HL-60/S4 treated with retinoic acid at 250 ng/mL for 4 days and 3 days (cell line): ENCODE results near the gene IFT88.

Experiments used
- in situ Hi-C: fragments of 300-500 bp; cut with MboI; formaldehyde crosslinking; loops from 2 replicates; pipeline ENCODE4 v1.7.0; 2022; ENCODE audit warnings: low sequenced_read_pairs

IFT88 gene

DNA sequence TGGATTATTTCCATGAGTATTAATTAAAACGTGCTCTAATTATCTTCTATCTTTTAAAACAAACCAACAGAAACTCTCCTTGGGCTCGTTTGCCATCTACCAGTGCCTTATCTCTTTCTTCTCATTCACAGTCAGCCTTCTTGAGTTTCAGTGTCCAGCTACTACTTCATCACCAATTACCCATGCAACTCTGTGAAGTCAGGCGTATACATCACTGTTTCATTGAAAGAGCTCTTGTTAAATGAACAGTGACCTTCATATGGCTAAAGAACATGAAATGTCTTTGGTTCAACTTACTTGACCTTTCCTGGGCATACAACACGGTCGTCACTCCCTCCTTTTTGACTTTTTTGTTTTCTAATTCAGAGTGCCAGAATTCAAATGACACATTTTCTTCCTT, 5.2 kb upstream of the IFT88 start:
- in situ Hi-C loops, result no loop called here

DNA sequence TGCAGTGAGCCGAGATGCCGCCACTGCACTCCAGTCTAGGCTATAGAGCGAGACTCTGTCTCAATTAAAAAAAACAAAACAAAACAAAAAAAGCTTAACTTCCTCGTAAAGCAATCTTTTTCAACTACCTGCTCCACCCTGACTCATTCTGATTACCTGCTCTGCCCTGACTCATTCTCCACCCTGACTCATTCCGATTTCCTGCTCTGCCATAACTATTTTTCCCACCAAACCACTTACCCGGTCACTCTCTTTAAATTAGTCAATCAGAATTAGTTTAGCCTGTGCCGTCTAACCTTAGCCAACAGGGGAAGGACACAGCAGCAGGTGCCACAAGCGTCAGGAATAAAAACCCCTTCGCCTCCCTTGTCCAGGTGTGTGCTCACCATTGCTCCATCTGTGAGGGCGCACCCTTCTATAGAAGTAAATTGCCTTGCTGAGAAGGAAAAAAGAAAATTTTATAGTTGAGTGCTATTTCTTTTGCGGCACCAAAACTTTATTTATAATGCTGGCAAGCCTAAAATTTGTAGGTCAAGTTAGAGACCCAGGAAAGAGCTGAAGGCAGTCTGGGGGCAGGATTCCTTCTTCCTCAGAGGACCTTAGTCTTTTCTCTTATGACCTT, 1.7 kb upstream of the IFT88 start:
- in situ Hi-C loops, result no loop called here

DNA sequence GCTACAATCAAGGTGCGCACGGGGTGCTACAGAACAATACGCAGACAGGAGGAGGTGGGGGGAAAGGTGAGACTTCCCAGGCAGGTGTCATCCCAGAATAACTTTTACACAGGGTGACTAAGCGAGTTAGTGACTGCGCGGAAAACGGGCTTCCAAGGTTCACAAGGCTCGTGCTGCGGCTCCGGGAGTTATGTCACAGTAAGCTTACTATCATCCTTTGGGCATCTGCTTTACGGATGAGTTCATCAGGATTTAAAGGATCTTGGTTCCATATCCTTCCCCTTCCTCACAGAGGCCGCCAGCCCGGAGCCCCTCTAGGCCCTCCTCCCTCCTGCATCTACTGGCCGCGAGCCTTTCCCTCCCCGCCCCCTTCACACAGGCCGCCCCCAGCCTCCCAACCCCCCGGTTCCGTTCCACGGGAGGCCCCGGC, 474 bp upstream of the IFT88 start:
- in situ Hi-C loops, result no loop called here

DNA sequence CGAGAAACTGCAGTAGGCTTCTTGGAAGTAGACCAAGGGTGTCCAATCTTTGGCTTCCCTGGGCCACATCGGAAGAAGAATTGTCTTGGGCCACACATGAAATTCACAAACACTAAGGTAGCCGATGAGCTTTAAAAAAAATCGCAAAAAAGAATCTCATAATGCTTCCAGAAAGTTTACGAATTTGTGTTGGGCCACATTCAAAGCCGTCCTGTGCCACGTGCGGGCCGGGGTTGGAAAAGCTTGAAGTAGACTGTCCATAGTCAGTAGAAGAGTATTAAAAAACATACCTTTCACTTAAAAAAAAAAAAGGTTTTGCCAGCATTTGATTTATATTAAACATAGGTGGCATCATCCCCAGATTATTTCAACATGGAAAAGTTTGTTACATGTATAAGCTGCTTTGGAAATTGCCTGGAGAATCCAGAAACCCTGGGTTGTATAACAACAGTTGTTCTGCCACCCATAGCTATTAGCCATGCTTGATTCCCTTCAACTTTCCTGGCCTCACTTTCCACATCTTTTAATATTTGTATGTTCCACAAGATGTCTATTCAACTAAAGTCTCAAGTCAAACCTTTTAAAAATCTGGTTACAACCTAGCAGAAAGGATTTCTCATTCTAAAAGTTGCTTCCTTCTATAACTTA, 1.0 kb downstream of the IFT88 start:
- in situ Hi-C loops, result no loop called here

DNA sequence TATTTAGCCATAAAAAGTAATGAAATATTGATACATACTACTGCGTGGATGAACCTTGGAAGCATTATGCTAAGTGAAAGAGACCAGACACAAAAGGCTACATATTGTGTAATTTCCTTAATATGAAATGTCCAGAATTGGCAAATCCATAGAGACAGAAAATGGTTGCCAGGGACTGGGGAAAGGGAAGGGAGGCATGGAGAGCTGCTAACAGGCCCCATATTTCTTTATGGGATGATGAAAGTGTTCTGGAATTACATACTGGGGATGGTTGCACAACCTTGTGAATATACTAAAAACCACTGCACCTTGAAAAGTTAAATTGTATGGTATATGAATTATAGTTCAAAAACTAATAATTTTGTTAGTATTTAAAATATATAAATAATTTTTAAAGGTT, 3.6 kb downstream of the IFT88 start:
- in situ Hi-C loops, result no loop called here

DNA sequence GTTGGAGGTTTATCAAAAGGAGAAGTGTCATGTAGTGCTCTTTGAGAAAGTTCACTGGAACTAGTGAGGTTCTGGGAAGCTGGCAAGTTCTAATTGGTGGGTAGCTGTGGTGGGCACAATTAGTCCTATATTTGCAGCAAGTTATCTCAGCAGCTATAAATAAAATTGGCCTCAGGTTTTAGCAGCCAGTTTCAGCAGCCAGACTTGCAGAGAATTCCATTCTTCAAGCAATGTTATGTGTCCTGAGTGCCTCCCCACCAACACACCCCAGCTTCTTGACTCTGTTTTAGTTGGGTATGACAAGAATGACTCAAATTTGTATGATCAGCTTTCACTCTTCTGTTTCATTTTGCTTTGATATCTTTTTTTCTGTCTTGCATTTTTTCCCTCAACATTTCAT, 4.7 kb downstream of the IFT88 start:
- in situ Hi-C loops, result no loop called here

DNA sequence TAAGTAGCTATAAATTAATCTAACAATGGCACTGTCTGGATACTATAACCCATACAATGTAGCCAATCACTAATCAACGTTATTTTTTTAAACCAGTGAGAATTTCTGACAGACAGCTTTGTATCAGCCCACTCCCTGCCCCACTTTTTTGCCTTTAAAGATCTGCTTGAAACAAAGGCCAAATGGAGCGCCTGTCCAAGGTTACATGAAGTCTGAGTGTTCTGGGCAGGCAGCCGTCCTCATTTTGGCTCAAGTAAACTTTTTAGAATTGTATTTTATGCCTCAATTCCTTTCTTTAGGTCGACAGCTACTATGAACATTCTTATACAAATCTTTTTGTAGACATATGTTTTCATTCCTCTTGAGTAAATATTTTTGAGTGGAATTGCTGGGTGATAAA, 6.2 kb downstream of the IFT88 start:
- in situ Hi-C loops, result no loop called here

DNA sequence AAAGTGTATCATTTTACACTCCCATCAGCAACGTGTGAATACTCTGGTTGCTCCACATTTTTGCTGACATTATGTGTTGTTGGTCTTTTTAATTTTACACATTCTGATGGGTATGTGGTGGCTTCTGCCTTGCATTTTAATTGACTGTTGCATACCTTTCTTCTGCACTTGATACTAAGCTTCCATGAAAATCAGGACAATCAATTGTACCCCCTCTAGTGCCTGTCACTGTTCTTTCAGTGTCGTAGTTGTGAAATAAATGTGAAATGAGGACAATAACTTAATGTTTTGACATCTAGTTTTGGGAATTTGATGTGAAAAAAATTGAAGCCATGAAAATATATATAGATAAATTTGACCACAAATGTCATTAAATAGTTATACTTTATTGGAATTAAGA, 6.7 kb downstream of the IFT88 start:
- in situ Hi-C loops, result no loop called here

DNA sequence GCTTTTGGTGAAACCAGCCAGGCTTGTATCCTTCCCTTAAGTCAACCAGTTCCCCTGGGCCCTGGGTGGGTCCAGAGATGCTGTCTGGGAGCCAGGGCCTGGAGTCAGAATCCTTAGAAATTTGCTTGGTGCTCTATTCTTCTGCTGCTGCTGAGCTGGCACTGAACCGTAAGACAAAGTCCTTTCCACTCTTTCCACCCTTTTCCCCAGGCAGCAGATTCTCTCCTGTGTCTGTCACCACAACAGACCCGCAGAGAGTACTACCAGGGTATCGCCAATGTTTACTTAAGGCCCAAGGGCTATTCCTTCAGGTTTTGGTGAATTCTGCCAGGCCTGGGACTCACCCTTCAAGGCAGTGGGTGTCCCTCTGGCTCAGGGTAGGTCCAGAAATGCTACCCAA, 12.2 kb downstream of the IFT88 start:
- in situ Hi-C loops, result no loop called here

DNA sequence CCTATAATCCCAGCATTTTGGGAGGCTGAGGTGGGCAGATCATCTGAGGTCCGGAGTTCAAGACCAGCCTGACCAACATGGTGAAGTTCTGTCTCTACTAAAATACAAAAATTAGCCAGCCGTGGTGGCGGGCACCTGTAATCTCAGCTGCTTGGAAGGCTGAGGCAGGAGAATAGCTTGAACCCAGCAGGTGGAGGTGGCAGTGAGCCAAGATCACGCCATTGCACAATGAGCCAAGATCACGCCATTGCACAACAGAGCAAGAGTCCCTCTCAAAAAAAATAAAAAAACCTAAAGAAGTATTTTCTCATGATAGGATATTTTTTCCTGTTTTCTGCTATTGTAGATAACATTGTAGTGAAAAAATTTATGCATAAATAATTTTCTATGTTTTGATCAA, 13.3 kb downstream of the IFT88 start:
- in situ Hi-C loops, result no loop called here

DNA sequence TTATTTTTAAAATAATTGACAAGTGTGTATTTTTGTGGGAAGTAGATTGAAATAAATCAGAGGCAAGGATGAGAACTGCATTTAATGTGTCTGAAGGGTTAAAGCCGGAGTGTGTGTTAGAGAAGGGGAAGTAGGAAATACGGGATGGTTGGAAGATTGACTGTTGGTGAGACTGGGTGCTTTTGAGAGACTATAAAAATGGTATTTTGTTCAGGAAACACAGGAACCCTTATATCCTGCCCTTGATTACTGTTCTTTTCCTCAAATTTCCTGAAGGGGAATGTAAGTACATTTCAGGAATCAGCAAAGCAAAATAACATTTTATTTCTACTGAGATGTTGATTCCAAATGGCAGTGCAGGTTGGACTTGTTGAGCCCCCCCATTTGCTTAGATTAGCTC, 15.1 kb downstream of the IFT88 start:
- in situ Hi-C loops, result no loop called here

DNA sequence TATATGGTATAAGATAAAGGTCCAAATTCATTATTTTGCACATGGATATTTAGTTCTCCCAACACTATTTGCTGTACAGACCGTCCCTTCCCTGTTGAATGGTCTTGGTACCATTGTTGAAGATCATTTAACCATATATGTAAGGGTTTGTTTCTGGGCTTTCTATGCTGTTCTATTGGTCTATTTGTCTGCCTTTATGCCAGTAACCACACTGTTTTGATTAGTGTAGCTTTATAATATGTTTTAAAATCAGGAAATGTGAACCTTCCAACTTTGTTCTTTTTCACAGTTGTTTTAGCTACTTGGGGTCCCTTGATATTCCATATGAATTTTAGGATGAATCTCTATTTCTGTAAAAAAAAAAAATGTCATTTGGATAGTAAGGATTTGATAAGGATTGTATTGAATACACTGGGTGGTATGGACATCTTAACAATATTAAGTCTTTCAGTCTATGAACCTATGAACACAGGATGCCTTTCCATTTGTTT, 16.9 kb downstream of the IFT88 start:
- in situ Hi-C loops, result no loop called here

DNA sequence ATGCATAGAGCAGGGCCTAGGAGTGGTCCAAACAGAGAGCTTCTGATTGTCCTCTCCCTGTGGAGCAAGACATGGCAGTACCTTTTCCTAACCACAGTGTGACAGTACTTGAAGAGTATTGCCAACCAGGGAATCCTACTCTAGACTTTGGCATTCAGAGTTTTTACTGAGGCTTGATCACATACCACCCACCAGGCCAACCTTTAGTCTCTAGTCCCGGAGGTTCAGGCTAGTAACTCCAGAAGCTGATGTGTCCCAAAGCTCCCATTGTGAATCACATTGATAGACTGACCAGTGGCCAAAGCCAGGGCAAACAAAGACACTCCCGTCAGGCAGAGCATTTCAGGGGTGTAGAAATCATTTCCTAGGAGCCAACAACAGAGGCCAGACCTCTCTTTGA, 18.4 kb downstream of the IFT88 start:
- in situ Hi-C loops, result no loop called here

DNA sequence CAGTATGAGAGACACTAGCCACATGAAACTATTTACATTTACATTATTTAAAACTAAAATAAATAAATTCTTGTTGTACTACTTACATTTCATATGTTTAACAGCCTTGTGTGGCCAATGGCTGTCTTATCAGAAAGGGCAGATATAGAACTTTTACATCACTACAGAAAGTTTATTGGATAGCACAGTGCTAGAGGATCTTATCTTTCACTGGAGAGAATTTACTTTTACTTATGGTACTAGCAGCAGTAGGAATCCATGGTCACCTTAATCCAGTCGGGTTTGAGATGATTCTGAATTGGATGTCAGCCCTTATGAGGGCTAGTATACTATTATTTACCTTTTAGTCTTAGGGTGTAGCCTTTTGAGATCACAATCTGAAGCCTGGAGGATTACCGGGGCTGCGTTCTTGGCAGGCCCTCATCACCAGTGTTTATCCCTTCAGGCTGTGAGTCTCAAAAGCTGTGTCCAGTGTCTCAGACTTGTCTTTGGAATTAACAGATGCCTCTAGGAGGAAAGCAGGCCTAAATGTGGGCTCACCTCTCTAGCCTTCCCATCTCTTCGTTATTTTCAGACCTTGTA, 21.7 kb downstream of the IFT88 start:
- in situ Hi-C loops, result no loop called here

DNA sequence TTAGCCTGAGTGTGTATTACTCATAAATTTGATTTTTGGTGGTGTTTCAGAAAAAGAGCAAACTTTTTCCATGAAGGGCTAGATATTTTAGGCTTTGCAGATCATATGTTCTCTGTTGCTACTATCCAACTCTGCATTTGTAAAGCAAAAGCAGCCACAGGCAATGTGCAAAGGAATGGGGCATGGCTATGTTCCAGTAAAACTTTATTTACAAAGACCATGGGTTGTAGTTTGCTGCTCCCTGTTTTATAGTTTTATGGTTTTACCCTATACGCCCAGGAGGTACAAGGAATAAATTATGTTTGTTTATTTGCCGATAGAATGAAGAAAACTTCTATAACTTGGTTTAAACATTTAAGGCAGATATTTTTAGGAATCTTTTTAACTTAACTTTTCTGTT, 23.6 kb downstream of the IFT88 start:
- in situ Hi-C loops, result no loop called here

DNA sequence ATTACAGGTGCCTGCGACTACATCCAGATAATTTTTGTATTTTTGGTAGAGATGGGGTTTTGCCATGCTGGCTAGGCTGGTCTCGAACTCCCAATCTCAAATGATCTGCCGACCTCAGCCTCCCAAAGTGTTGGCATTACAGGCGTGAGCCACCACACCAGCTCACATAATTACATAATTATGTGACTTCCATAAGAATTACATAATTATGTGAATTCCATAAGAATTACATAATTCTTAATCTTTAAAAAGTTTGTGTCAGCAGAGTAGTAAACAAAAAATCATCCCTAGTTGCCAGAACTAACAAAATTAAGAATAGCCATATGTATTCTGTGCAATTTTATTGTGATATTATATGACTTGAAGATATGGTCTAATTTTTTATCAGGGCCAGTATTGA, 25.6 kb downstream of the IFT88 start:
- in situ Hi-C loops, result no loop called here

DNA sequence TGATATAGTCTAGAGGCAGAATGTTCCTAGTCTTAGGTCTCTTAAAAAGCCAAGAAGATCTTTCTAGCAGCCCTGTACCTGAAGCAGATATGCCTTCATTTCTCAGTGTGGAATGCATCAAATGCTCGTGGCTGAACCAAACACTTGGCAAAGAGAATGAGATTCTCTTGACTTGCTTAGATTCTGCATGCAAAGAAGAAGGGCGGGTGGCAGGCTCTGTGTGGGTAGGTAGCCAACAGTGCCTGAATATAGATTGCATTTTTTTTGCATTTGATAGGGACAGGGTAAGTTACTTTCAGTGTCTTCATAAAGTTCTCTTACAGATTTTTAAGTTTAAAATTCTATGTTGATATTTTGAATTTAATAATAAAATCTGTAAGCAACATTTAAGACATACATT, 27.3 kb downstream of the IFT88 start:
- in situ Hi-C loops, result no loop called here

DNA sequence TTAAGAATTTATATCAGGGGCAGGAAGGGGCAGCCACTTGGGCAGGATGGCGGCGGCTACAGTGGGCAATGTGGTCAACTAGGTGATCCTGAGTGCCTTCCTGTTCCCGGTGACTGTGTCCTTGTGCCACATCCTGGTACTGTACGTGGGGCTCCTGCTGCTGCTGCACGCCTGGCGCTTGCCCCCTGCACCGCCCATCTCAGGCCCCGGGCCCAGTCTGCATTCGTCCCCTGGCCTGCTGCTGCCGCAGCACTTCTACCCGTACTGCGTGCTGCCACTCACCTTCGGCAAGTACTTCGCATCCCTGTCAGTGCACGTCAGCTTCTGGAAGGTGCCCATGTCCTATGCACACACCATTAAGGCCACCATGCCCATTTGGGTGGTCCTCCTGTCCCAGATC, 40.1 kb downstream of the IFT88 start:
- in situ Hi-C loops, result no loop called here

DNA sequence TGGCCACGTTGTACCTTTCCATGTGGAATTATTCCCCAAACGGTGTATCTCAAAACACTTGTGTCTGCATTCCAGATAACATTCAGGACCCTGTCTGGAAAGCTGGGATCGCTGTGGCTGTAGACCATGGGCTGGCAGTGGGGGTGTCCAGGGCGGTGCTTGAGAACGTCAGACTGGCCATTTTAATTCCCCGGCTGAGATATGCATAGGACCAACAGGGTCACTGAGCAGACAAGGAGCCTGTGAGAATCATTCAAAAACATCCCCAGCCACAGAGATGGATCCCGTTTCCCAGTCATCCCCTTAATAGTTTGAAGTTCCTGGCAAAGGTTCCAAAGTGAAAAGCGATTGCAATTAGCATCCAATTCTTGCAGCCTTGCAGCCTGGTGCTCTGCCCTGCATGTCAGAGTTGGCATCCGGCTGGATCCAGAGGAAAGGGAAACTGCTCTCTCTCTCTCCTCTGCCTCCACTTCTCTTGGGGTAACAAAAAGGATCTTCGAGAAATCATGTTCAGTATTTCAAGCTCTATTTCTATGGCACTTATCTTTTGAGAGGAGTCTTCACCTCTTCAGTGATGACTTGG, 41.6 kb downstream of the IFT88 start:
- in situ Hi-C loops, result no loop called here

DNA sequence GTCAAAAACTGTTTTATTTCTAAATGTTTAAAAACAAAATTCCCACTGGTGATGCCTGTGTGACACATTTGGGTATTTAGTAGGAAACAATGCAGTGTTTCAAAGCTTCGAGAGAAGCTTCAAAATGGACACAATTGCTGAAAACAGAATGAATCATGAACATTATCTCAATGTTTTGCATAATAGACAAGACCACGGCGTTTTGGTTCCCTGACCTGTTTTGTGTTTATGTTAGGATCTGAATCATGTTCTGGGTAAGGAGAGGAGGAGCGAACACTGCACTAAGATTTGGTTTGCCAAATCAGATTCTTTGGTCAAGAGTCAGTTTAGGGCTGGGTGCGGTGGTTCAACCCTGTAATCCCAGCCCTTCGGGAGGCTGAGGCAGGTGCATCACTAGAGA, 42.2 kb downstream of the IFT88 start:
- in situ Hi-C loops, result no loop called here

DNA sequence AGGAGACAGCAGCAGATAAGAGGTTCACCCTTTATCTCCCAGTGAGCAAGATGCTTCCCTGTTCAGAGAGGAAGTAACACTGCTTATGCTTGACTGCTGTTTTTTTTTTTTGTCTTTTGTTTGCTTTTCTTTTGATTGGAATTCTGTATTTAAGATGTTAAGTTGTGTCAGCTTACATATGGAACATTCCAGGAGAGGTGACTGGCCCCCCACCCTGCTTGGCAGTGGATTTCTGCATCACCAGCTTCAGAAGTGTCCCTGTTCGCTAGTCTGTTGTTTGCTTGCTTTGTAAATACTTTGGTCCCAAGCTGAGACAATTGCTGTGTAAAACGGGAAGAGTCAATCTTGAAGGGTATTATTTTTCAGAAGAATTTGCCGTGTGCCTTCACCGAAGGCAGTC, 43.0 kb downstream of the IFT88 start:
- in situ Hi-C loops, result no loop called here
